Fibroblast of upper back skin (primary cell): ENCODE measurements around the gene CIZ1.
A peak's percentile ranks its signal among the peaks of the same experiment; 100 is the strongest.

Source experiments
- DNase-seq: peaks from one replicate; pipeline ENCODE4 v3.0.0-alpha.2; 2013

CIZ1 gene

GRCh38 chr9:128159784-128160602 is 31.4 kb downstream of the CIZ1 start, which contains the start of gene BBLN:
Gene BBLN, plus strand, starts transcription at chr9:128160265. Its CDS starts 143 bp downstream, at chr9:128160408.
- DNase-seq = peak; percentile 94

DNA sequence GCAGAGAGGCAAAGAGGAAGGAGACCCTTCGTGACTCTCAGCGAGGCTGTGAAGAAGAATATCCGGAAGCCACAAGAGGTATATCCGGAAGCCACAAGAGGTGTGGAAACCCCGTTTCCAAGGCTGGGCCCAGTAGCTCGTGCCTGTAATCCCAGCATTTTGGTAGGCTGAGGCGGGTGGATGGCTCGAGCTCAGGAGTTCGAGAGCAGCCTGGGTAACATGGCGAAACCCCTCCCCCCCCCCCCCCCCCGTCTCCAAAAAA is 31.9 kb downstream of the CIZ1 start:
- no peak for DNase-seq

DNA sequence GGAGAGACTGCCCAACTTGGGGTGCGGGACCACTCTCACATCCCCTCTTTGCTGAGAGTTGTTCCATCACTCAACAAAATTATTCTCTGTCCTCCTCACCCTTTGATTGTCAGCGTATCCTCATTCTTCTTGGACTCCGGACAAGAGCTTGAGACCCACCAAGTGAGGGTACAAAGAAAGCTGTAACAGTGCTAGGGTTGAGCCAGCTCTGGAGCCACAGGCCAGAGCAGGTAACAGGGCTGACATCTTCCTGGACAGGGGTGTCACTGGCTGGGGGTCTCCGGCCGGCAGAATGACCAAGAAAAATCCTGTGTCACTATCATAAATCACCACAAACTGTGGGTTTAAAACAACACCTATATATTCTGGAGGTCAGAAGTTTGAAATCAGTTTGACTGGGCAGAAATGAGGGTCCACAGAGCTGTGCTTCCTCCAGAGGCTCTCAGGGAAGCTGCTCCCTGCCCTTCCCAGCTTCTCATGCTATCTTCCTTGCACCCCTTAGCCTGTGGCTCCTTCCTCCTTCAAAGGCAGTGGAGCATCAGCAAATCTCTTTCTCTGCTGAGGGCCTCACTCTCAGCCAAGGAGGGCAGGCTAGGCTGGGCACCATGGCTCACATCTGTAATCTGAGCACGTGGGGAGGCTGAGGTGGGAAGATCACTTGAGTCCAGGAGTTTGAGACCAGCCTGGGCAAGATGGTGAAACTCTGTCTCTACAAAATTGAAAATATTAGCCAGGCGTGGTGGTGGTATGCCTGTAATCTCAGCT is 35.5 kb downstream of the CIZ1 start:
- DNase-seq = no peak

DNA sequence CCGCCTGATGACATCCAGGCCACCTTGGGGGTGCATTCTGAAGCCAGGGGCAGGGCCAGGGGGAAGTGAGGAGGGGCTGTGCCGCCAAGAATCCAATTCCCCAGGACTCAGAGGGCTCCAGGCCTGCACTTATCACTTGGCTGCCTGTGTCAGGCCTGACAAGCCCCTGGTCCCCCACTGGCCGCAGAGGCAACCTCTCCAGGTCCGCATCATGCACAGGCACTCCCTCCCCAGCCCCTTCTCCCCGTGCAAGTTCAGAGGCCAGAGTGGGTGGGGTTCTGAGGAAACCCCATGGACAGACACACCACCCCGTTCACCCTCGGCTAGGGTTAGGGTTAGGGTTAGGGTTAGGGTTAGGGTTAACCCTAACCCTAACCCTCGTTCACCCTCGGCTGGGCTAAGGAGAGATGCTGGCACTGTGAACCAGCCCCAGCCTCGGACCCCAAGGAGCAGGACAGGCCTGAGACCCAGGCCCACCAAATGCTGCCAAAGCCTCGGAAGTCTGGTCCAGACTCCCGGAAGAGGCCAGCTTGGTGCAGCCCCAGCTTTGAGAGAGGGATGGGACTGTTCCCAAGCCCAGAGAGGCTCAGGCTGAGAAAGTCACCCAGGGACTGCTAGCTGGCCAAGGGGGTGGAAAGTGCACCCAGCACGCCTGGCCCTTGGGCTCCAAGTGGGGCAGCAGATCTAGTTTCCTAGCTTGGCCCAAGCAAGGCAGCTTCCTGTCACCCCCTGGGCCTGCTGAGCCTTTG is 37.3 kb downstream of the CIZ1 start:
- DNase-seq = no peak

DNA sequence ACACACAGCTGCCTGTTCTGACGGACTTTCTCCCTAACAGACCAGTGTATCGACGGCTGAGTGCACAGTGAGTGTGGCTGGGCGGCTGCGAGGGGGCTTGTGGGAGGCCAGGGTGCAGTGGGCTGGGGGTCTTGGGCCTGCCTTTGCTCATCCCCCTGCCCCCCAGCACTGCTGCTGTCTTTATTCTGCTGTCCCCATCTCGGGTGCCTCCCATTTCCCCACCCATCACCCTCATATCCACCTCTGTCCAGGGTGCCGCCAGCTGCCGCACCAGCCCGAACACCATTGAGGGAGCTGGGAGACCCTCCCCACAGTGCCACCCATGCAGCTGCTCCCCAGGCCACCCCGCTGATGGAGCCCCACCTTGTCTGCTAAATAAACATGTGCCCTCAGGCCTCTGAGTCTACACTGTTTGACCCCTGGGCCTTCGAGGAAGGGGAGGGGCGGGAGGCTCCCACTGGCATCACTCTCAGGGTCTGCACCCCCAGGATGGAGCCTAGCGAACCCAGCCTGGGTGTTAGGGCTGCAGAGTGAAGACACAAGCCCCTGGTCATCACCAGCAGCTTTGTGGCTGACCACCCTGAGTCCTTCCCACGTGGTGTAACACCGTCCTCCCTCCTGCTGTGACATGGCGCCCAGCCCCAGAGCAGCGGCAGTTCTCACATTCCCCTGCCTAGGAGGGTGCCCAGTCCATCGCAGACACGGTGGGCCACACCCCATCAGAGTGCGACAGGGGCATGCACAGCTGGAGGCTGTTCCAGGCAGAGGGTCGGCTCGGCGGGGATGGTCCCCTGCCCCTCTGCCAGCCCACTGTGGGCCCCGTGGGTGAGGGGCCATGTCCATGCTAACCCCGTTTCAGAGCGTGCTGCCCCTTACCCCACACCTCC is 38.1 kb downstream of the CIZ1 start:
- no peak for DNase-seq

GRCh38 chr9:128152133-128153059 is 39.0 kb downstream of the CIZ1 start:
- no peak for DNase-seq

DNA sequence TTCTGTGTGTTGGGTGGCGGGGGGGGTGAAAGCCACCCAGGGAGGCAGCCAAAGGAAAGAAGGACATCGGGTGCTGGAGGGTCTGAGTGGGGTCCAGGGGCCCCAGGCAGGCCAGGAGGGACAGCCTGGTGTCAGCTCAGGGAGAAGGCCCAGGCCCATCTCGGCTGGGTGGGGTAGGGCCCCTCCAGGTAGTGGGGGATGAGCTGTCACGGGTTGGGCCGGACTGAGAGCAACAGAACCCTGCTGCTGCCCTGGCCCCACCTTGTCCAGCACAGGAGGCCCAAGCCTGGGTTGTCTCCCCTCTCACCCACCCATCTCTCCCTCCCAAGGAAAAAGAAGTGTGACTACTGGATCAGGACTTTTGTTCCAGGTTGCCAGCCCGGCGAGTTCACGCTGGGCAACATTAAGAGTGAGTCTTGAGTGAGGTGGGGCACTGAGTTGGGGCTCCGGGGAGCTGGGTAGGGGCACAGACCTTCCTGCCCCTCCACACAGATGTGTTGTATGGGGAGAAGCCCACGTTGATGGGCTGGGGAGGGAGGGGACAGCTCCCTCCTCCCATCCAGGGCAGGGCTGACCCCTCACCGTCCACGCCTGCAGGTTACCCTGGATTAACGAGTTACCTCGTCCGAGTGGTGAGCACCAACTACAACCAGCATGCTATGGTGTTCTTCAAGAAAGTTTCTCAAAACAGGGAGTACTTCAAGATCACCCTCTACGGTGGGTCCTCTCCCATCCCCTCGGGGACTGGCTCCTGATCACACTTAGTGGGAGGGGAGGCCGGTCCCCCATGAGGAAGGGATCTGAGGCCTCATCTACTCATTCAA is 39.9 kb downstream of the CIZ1 start:
- no peak for DNase-seq

GRCh38 chr9:128150594-128151308 is 40.6 kb downstream of the CIZ1 start:
- DNase-seq = no peak

DNA sequence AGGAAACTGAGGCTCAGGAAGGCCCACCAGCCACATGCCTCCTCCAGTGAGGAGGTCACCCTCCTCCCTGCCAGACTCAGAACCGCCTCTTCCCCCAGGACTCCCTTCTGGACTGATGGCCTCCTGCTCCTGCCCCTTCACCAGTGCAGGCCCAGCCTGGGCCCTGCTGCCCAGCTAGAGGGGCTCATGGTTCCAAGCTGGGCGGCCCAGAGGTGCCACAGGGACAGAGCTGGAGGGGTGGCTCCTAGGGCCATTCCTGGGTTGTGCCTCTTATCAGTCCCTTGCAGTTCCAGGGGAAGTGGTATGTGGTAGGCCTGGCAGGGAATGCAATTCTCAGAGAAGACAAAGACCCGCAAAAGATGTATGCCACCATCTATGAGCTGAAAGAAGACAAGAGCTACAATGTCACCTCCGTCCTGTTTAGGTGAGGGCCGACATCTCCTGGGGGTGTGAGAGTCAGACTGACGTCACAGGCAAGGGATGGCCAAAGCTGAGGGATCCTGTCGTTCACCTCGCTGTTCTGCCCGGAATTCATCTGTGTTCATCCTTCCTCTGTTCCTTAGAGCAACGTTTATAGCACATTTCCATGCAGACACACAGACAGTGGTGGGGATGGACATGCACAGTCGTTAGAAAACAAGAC is 41.3 kb downstream of the CIZ1 start:
- no peak for DNase-seq

- no peak for DNase-seq
Measured at GRCh38 chr9:128149001-128149701, 42.2 kb downstream of the CIZ1 start, which contains the start of gene LCN2. Gene LCN2, plus strand, starts transcription at chr9:128149453. Its CDS starts 73 bp downstream, at chr9:128149526.

GRCh38 chr9:128148509-128149000 is 42.8 kb downstream of the CIZ1 start:
- no peak for DNase-seq

DNA sequence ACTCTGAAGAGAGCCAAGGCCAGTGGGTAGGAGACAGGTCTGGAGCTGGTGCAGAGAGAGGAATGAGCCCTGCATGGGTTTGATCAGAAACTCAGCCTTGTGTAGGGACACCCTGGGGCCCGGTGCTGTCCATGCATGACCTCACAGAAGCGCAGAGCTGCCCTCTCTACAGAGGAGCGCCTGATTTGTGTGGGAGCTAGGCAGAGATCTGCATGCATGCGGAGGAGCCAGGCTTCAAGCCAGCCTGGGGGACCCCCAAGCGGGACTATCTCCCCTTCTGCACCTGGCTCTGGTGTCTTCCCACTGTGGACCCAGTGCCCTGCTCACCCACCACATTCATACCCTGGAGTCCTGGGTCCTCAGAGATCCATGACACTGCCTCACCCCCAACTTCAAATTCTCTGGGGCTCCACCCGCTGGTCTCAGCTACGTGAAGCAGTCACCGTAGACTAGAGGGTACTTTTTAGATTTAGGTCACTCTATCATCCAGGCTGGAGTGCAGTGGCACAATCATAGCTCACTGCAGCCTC is 44.7 kb downstream of the CIZ1 start:
- no peak for DNase-seq

DNA sequence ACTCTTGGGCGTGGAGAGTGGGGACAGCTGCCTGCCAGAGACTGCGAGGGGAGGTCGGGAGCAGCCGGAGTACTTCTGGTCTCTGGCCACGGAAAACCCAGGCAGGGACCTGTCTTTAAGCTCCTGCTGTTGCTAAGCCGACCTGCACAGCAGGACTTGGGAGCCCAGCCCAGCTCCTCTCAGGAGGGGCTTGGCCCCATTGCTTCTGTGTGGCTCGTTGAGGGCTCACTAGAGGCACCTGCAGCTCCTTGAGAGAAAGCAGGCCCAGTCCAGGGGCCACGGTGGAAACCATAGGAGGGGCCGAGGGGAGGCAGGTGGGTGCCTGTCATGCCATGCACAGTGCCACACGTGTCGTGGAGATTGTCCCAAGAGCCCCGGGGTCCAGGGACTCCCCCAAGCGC is 45.4 kb downstream of the CIZ1 start:
- DNase-seq = no peak

DNA sequence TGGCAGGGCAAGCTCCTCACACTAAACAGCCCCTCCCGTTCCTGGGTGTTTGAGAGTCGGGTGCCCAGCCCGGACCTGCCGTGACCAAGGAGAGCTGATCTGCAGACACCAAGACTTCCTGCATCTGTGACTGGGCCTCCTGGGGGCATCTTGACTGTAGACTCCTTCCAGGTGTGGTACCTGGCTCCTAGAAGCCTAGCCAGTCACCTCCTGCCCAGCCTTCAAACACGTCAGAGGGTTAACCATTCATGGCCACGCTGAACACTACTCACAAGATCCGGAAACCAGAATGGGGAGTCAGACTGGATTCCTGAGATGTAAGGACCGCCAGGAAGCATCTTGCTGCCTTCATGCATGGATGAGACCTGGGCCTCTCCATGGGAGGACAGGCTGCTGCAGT is 45.8 kb downstream of the CIZ1 start:
- no peak for DNase-seq

DNA sequence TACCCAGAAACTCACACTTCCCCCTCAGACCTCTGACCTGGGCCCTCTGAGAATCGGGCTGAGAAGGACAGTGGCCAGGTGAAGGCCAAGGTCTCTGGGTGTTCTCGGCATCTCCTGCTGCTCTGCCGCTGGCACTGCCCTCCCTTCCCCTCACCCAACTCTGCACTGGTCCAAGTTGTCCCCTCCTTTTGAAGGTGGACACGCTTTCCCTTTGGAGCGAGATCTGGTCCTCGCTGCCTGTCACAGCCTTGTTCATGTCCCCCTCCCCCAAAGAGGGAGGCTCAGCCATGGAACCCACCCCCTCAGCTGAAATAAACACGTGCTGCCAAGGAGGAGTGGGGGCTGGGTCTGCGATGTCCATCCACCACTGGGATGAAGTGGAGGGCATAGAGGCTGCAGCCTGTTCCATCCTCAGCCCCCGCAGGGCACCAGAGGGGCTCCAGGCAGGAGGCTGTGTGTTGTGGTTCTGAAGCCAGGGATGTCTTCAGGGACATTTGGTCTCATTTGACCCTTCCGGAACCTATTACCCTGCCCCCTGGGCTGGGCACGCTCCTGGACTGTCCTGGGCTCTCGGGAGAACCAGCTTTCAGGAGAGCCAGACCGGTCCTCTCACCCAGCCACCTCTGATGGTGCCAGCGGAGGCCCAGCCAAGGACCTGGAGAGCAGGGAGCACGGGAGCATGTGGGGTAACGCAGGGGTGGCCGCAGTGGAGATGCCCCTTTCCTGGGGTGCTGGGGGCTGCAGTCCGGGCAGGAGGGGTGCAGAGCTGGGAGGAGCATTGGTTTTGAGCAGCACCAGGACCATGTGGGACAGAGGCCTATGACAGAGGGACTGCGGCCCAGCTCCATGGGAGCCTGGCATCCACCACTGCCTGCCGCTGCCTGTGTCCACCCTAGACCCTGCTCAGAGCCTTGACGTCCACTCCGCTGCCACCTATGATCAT is 46.9 kb downstream of the CIZ1 start:
- no peak for DNase-seq

DNA sequence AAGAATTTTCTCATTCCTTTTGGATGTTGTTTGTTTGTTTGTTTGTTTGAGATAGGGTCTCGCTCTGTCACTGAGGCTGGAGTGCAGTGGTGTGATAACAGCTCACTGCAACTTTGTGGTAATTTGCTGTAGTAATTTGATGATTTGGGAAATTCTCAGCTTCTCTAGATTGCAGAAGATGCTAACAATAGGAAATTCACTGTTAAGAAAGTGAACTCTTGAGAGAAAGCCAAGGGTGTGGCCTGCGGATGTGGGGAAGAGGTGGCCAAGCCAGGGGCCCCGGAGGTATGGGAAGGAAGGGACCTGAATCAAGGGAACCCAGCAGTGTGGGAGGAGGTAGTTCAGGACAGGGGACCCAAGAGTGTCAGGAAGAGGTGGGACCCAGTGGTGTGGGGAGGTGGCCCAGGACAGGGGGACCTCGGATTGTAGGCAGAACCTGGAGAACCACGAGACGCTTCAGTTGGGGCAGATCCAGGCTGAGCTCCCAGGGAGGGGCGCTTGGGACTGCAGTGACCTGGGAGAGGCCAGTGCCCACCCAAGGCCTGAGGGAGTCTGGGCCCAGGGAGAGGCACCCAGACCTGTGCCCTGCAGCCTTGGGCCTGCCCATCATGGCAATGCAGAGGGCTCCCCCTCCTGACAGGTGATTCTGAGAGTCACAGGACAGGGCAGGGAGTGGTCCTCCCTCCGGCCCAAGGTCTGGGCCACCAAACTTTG is 47.7 kb downstream of the CIZ1 start:
- no peak for DNase-seq
